Skeletal muscle cell (primary cell): ENCODE results near the gene LRCOL1.

Experiments used
- DNase-seq: peaks from one replicate; pipeline ENCODE4 v3.0.0-alpha.2; 2010; ENCODE audit warnings: low read depth
- H3K4me3 ChIP-seq: 2 replicates; pipeline ENCODE4 v1.5.1; 2011; ENCODE audit warnings: low read depth, mild to moderate bottlenecking, control low read depth, low read length, moderate library complexity

The LRCOL1 gene

GRCh38 chr12:132620899-132621656 is 10.7 kb upstream of the LRCOL1 start:
- no peak overlapping the region for H3K4me3 ChIP-seq
- no peak for DNase-seq

GRCh38 chr12:132620113-132620898 is 9.9 kb upstream of the LRCOL1 start:
- DNase-seq: no peak

GRCh38 chr12:132619386-132620112 is 9.2 kb upstream of the LRCOL1 start:
- no peak for DNase-seq

More at GRCh38 chr12:132620113-132620898, 9.9 kb upstream of the LRCOL1 start:
- no peak overlapping the region for H3K4me3 ChIP-seq

DNA sequence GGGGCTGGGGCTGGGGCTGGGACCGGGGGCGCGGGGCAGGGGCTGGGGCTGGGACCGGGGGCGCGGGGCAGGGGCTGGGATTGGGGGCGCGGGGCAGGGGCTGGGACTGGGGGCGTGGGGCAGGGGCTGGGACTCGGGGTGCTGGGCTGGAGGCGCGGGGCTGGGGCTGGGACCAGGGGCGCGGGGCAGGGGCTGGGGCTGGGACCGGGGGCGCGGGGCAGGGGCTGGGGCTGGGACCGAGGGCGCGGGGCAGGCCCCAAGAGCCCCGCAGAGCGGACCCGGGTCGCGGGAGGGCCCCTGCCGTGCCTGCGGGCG is 8.6 kb upstream of the LRCOL1 start:
- H3K4me3 ChIP-seq: no peak overlapping the region
- no peak for DNase-seq

More at GRCh38 chr12:132619386-132620112, 9.2 kb upstream of the LRCOL1 start:
- no peak overlapping the region for H3K4me3 ChIP-seq

- no peak within 1 kb of the TSS for H3K4me3 ChIP-seq
- no peak for DNase-seq
Measured at GRCh38 chr12:132618683-132619043, 8.3 kb upstream of the LRCOL1 start, which contains the start of gene P2RX2. P2RX2 (plus strand) TSS chr12:132618776; CDS start chr12:132618817, 41 bp downstream.

- no peak overlapping the region for H3K4me3 ChIP-seq
- DNase-seq: no peak
Measured at GRCh38 chr12:132617822-132618682, 7.7 kb upstream of the LRCOL1 start.

DNA sequence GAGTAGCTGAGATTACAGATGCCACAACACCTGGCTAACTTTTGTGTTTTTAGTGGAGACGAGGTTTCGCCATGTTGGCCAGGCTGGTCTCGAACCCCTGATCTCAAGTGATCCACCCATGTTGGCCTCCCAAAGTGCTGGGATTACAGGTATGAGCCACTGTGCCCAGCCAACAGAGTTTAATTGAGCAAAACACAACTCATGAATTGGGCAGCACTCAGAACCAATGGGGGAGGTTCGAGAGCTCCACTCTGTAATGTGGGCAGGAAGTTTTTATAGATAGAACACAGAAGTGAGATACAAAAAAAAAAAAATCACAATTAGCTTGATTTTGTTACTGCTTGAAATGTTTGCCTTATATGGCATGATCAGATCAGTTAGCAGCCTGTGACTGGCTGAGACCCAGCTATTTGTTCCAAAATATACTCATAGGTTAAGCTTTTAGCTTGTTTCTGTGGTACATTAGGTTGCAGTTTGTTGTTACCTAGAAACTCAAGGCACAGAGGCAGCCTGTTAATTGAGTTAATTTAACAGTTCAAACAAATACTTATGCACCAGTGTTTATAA is 6.8 kb upstream of the LRCOL1 start:
- no peak for DNase-seq
- H3K4me3 ChIP-seq: no peak overlapping the region

GRCh38 chr12:132615579-132616038 is 5.2 kb upstream of the LRCOL1 start:
- no peak for DNase-seq
- no peak overlapping the region for H3K4me3 ChIP-seq

DNA sequence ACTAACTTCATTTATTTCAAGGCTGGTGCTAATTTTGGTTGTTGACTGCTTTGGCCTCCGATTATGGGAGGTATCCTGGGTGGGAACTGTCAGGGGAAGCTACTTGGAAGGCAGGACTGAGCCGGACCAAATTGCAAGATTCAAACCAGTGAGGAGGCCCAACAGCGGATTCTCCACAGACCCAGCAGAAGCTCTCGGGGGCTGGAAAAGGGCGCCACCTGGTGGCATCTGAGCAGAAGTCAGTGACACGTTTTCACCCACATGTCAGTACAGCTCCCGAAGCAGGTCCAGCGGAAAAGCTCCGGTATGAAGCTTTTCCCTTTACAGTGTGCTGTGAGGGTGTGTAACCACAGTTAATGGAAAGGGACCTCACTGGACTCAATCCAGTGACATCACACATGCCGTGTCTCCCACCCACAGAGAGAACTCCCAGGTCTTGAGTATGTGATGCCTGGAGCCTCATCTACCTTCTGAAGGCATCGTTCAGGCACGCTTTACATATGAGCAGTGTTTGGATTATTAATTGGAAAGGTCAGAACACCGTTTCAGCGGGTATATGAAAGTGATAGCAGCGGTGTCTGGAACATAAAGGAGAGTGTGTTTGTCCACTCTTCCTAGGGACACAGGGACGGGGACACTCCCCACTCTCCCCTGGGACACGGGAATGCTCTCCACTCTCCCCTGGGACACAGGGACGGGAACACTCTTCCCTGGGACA is 4.6 kb upstream of the LRCOL1 start:
- no peak overlapping the region for H3K4me3 ChIP-seq
- DNase-seq: no peak

GRCh38 chr12:132614029-132614428 is 3.6 kb upstream of the LRCOL1 start:
- no peak overlapping the region for H3K4me3 ChIP-seq
- no peak for DNase-seq

DNA sequence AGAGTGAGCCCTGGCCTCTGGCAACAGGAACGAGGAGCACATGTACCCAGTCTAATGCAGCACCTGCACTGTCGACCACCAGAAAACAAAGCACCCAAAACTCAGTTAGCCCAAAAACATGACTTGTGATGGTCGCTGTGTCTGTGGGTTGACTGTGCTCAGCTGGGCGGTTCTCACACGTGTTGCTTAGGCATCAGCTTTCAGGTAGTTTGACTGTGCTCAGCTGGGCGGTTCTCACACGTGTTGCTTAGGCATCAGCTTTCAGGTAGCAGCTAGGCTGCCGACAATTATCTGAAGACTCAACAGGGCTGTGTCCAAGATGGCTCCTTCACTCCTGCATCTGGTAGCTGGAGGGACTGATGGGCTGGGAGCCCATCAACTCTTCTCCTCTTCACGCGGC is 1.2 kb upstream of the LRCOL1 start:
- DNase-seq: no peak
- H3K4me3 ChIP-seq: no peak overlapping the region

GRCh38 chr12:132610866-132611602 is 652 bp upstream of the LRCOL1 start:
- H3K4me3 ChIP-seq: peak overlapping the region; percentile 21
- DNase-seq: no peak

DNA sequence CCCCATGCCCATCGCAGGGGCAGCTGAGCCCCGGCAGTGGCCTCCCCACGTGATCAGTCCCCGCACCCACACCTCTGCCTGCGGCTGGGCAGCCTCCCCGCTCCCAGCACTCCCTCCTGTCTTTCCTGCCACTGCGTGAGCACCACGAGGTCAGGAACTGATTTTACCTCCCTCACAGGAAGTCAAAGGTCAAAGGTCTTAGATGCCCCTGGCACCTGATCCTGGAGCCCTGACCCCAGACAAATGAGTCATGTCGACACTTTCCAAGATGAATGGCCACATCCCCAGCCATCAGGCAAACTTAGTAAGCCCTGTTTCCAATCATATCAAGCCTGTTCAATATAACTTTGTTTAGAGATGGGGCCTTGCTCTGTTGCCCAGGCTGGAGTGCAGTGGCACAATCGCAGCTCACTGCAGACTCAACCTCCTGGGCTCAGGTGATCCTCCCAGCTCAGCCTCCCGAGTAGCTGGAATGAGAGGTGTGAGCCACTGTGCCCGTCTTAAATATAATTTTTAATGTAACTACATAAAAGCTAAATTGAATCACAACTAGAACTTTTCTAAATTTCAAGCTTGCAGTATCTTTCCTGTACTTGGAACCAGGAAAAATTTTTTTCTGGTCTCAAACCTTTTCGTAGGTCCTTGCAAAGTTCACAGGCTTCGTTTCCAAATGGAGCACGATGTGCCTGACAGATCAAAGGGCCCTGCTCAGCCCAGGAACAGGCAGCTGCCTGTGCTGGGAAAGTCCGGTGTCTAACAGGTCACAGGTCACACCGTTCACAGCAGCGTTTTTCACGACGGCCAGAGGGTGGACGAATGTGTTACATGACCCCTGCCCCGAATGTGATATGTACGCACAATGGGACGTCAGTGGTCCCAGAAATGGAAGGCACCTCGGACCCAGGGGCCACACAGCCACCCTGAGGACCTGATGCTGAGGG is 1.9 kb downstream of the LRCOL1 start:
- no peak overlapping the region for H3K4me3 ChIP-seq
- DNase-seq: no peak

DNA sequence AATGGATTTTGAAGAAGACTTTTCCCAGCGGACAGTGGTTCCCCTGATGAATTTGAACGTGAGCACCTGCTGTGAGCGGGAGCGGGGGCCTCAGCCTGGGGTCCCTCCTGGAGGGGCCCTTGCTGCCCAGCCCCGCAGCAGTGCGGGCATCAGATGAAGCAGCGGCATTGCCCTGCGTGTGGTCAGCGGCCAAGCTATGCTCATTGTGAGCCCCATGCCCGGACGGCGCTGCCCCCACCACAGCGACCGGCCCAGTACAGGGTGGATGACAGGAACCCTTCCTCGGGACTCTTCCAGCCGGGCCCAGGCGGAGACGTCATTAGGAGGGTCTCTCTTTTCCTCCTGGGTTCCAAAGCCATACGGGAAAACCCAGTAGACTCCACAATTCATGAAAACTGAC is 3.5 kb downstream of the LRCOL1 start:
- H3K4me3 ChIP-seq: no peak overlapping the region
- DNase-seq: no peak

DNA sequence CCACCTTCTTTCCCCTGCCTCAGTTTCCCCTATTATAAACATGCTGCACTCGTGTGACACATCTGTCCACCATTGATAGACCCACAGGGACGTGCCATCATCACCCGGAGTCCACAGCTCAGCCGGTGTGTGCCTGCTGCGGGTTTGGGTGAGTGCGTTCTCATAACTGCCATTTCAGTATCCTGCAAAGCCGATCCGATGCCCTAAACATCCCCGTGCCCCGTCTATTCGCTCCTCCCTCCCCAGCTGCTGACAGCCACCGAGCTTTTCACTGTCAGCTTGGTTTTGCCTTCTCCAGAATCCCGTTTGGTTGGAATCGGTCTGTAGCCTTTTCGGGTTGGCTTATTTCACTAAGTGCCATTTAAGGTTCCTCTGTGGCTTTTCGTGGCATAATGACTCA is 3.9 kb downstream of the LRCOL1 start:
- H3K4me3 ChIP-seq: no peak overlapping the region

DNA sequence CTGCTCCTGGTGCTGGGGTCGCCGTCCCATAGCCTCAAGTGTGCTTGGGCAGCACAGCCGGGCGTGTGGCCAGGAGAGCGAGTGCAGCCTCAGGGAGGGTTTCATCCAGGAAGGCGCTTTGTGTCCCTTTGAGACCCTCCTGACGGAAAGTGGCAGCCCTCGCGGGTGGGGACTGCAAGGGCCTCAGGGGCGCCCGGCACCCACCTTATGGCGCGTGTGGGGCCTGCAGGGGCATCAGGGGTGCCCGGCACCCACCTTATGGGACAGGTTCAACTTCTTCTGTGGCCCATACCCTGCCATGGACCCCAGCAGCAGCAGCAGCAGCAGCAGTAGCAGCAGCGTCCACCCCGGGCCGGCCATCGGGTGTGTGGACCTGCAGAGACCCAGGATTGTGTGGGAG is 4.5 kb downstream of the LRCOL1 start:
- no peak for DNase-seq
- H3K4me3 ChIP-seq: no peak overlapping the region

More for the DNA sequence above, 3.9 kb downstream of the LRCOL1 start:
- no peak for DNase-seq
